SK-N-SH treated with all-trans-retinoic acid at 6 μM for 48 hours (cell line): ENCODE data around the gene SYNE2.

Experiments used
- ARNTL ChIP-seq: fragments of 450-650 bp; formaldehyde crosslinking; IDR thresholded peaks from 2 replicates; pipeline ENCODE4 v1.5.0; 2020; ENCODE audit warnings: low read depth, mild to moderate bottlenecking, moderate library complexity, borderline replicate concordance
- PPARA ChIP-seq: fragments of 250-450 bp; sonication (Bioruptor Pico); IDR thresholded peaks from 2 replicates; pipeline ENCODE4 v1.5.0; 2020; ENCODE audit warnings: mild to moderate bottlenecking, borderline replicate concordance
- TCF4 ChIP-seq: fragments of 250-450 bp; sonication (Bioruptor Pico); IDR thresholded peaks from 2 replicates; pipeline ENCODE4 v1.8.0; 2021; ENCODE audit warnings: mild to moderate bottlenecking, moderate library complexity, borderline replicate concordance
- ZFP3 ChIP-seq: fragments of 250-450 bp; sonication (Bioruptor Pico); IDR thresholded peaks from 2 replicates; pipeline ENCODE4 v1.5.0; 2020; ENCODE audit warnings: mild to moderate bottlenecking, moderate library complexity
- TF ChIP-seq, protein P1 (sequence below): fragments of 250-450 bp; sonication (Bioruptor Pico); IDR thresholded peaks from 2 replicates; pipeline ENCODE4 v1.8.0; 2020; ENCODE audit warnings: mild to moderate bottlenecking, moderate library complexity, borderline replicate concordance
- TF ChIP-seq, protein P2 (sequence below): fragments of 250-450 bp; sonication (Bioruptor Pico); IDR thresholded peaks from 2 replicates; pipeline ENCODE4 v1.5.1; 2020; ENCODE audit warnings: low read depth, mild to moderate bottlenecking, moderate library complexity

DNA sequence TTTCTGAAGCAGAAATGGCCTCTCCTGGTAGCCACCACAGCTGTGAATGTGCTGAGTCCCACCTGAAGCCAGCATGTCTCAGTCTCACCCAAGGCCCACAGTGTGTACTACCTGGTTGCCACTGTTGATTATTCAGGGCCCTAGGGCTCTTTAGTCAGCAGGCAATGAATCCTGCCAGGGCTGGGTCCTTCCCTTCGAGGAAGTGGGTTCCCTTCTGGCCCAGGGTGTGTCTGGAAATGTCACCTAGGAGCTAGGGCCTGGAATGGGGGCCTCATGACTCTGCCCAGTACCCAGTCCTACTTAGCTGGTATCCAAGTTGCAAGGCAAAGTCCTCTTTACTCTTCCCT, 207.4 kb downstream of the SYNE2 start:
- TF ChIP-seq, protein P1, sequence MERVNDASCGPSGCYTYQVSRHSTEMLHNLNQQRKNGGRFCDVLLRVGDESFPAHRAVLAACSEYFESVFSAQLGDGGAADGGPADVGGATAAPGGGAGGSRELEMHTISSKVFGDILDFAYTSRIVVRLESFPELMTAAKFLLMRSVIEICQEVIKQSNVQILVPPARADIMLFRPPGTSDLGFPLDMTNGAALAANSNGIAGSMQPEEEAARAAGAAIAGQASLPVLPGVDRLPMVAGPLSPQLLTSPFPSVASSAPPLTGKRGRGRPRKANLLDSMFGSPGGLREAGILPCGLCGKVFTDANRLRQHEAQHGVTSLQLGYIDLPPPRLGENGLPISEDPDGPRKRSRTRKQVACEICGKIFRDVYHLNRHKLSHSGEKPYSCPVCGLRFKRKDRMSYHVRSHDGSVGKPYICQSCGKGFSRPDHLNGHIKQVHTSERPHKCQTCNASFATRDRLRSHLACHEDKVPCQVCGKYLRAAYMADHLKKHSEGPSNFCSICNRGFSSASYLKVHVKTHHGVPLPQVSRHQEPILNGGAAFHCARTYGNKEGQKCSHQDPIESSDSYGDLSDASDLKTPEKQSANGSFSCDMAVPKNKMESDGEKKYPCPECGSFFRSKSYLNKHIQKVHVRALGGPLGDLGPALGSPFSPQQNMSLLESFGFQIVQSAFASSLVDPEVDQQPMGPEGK (CRISPR knock-in tag): no peak
- TF ChIP-seq ZFP3 (CRISPR knock-in tag) (no peak), PPARA (no peak), TCF4 (CRISPR knock-in tag) (no peak), ARNTL (CRISPR knock-in tag) (no peak)
- TF ChIP-seq, protein P2, sequence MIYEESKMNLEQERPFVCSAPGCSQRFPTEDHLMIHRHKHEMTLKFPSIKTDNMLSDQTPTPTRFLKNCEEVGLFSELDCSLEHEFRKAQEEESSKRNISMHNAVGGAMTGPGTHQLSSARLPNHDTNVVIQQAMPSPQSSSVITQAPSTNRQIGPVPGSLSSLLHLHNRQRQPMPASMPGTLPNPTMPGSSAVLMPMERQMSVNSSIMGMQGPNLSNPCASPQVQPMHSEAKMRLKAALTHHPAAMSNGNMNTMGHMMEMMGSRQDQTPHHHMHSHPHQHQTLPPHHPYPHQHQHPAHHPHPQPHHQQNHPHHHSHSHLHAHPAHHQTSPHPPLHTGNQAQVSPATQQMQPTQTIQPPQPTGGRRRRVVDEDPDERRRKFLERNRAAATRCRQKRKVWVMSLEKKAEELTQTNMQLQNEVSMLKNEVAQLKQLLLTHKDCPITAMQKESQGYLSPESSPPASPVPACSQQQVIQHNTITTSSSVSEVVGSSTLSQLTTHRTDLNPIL (CRISPR knock-in tag): no peak
